Osteocyte (in vitro differentiated cells): ENCODE measurements around the gene IRS2. TPM values are rescaled to one million over a fixed set of nuclear protein-coding genes. Genes with fewer than 3 reads are reported as not detected.

Source experiments
- DNase-seq: peaks from one replicate; pipeline ENCODE4 v3.0.0; 2021; ENCODE audit warnings: mixed read lengths; ENCODE audit not compliant: unreplicated experiment; ENCODE audit errors: extremely low spot score
- H3K27ac Mint-ChIP-seq: one replicate; pipeline ENCODE4 v1.8.0; 2021; ENCODE audit warnings: mild to moderate bottlenecking, mixed read lengths; ENCODE audit not compliant: unreplicated experiment
- H3K27me3 Mint-ChIP-seq: one replicate; pipeline ENCODE4 v1.8.0; 2021; ENCODE audit warnings: mixed read lengths; ENCODE audit not compliant: unreplicated experiment
- H3K36me3 Mint-ChIP-seq: one replicate; pipeline ENCODE4 v1.8.0; 2021; ENCODE audit warnings: mixed read lengths; ENCODE audit not compliant: unreplicated experiment
- H3K4me1 Mint-ChIP-seq: one replicate; pipeline ENCODE4 v1.8.0; 2021; ENCODE audit warnings: mixed read lengths; ENCODE audit not compliant: unreplicated experiment
- H3K4me3 Mint-ChIP-seq: one replicate; pipeline ENCODE4 v1.8.0; 2021; ENCODE audit warnings: mild to moderate bottlenecking, moderate library complexity, mixed read lengths; ENCODE audit not compliant: unreplicated experiment
- H3K9me3 Mint-ChIP-seq: one replicate; pipeline ENCODE4 v1.8.0; 2021; ENCODE audit warnings: mixed read lengths; ENCODE audit not compliant: unreplicated experiment
- total RNA-seq: library from RNA; stranded (reverse); gene quantifications from 2 replicates; pipeline ENCODE4 v1.2.1, GENCODE V29; 2021
- TF ChIP-seq, protein P1 (sequence below): fragments of 200-600 bp; sonication (generic); IDR thresholded peaks from 2 replicates; pipeline ENCODE4 v1.5.0; 2021; ENCODE audit warnings: antibody characterized with exemption, mild to moderate bottlenecking, moderate library complexity

Gene IRS2
- total RNA-seq, 1 donor from 2014 or later, result 52.3 TPM

GRCh38 chr13:109821103-109821502 is 34.7 kb upstream of the IRS2 start:
- peaks cover 4% of the 10 kb centered on the region for H3K27me3 Mint-ChIP-seq
- peaks cover 23% of the 10 kb centered on the region for H3K4me1 Mint-ChIP-seq
- no peak overlapping the region for H3K4me3 Mint-ChIP-seq
- H3K27ac Mint-ChIP-seq, result no peak overlapping the region
- TF ChIP-seq, protein P1, sequence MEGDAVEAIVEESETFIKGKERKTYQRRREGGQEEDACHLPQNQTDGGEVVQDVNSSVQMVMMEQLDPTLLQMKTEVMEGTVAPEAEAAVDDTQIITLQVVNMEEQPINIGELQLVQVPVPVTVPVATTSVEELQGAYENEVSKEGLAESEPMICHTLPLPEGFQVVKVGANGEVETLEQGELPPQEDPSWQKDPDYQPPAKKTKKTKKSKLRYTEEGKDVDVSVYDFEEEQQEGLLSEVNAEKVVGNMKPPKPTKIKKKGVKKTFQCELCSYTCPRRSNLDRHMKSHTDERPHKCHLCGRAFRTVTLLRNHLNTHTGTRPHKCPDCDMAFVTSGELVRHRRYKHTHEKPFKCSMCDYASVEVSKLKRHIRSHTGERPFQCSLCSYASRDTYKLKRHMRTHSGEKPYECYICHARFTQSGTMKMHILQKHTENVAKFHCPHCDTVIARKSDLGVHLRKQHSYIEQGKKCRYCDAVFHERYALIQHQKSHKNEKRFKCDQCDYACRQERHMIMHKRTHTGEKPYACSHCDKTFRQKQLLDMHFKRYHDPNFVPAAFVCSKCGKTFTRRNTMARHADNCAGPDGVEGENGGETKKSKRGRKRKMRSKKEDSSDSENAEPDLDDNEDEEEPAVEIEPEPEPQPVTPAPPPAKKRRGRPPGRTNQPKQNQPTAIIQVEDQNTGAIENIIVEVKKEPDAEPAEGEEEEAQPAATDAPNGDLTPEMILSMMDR, result no peak
- peaks cover 3% of the 10 kb centered on the region for H3K9me3 Mint-ChIP-seq
- no peak for DNase-seq
- no peaks in the 10 kb centered on the region for H3K36me3 Mint-ChIP-seq

- Mint-ChIP-seq H3K36me3 (no peaks in the 10 kb centered on the region), H3K4me3 (no peak overlapping the region), H3K4me1 (peaks cover 23% of the 10 kb centered on the region), H3K27me3 (no peaks in the 10 kb centered on the region), H3K27ac (no peak overlapping the region), H3K9me3 (peaks cover 3% of the 10 kb centered on the region)
- DNase-seq, result no peak
- TF ChIP-seq, protein P1, result no peak
Observed at GRCh38 chr13:109819874-109820273, 33.5 kb upstream of the IRS2 start.

GRCh38 chr13:109818886-109819285 is 32.5 kb upstream of the IRS2 start:
- no peaks in the 10 kb centered on the region for H3K36me3 Mint-ChIP-seq
- H3K4me1 Mint-ChIP-seq, result peaks cover 23% of the 10 kb centered on the region
- TF ChIP-seq, protein P1, result no peak
- H3K9me3 Mint-ChIP-seq, result no peaks in the 10 kb centered on the region
- no peaks in the 10 kb centered on the region for H3K27me3 Mint-ChIP-seq
- no peak overlapping the region for H3K4me3 Mint-ChIP-seq
- H3K27ac Mint-ChIP-seq, result peak overlapping the region; percentile 38
- no peak for DNase-seq

GRCh38 chr13:109817591-109818535 is 31.5 kb upstream of the IRS2 start:
- TF ChIP-seq, protein P1, result no peak
- H3K27me3 Mint-ChIP-seq, result no peaks in the 10 kb centered on the region
- H3K4me1 Mint-ChIP-seq, result peaks cover 23% of the 10 kb centered on the region
- H3K4me3 Mint-ChIP-seq, result no peak overlapping the region
- H3K9me3 Mint-ChIP-seq, result no peaks in the 10 kb centered on the region
- H3K27ac Mint-ChIP-seq, result peak overlapping the region; percentile 38
- DNase-seq, result no peak
- H3K36me3 Mint-ChIP-seq, result no peaks in the 10 kb centered on the region

- no peaks in the 10 kb centered on the region for H3K36me3 Mint-ChIP-seq
- no peak overlapping the region for H3K4me3 Mint-ChIP-seq
- peaks cover 23% of the 10 kb centered on the region for H3K4me1 Mint-ChIP-seq
- no peaks in the 10 kb centered on the region for H3K9me3 Mint-ChIP-seq
- TF ChIP-seq, protein P1, result no peak
- no peaks in the 10 kb centered on the region for H3K27me3 Mint-ChIP-seq
- H3K27ac Mint-ChIP-seq, result no peak overlapping the region
- DNase-seq, result no peak
Observed at GRCh38 chr13:109816808-109817203, 30.4 kb upstream of the IRS2 start.
